Heart right ventricle (tissue), 16 donors: ENCODE results near the gene ACP1. TPM values are rescaled to one million over a fixed set of nuclear protein-coding genes. Genes with fewer than 3 reads are reported as not detected.

Source experiments
- ATAC-seq, 8 donors: fragments of 200-7000 bp; cut with Tn5 transposase; one replicate each; pipeline ENCODE4 v1.9.1; 2020; ENCODE audit warnings: mild to moderate bottlenecking in 8 of 8, moderate library complexity in 8 of 8, moderate number of reproducible peaks in 1 of 8
- DNase-seq, 2 donors: peaks; one replicate each; pipeline ENCODE4 v3.0.0-alpha.2; 2020
- H3K27ac ChIP-seq, 10 donors: fragments of 200-600 bp; sonication (generic) in 2 of 10; one replicate each; pipeline versions ENCODE4 v1.5.0 to v1.8.0; 2020 to 2022; ENCODE audit warnings: mild to moderate bottlenecking in 3 of 10
- H3K27me3 ChIP-seq, 7 donors: fragments of 200-600 bp; one replicate each; pipeline ENCODE4 v1.8.0; 2021 to 2022; ENCODE audit warnings: mild to moderate bottlenecking in 2 of 7
- H3K36me3 ChIP-seq, 9 donors: fragments of 200-600 bp; sonication (generic) in 1 of 9; one replicate each; pipeline versions ENCODE4 v1.5.0 to v1.8.0; 2020 to 2022; ENCODE audit warnings: mild to moderate bottlenecking in 2 of 9
- H3K4me1 ChIP-seq, 9 donors: fragments of 200-600 bp; sonication (generic) in 1 of 9; one replicate each; pipeline versions ENCODE4 v1.5.0 to v1.8.0; 2020 to 2022; ENCODE audit warnings: mild to moderate bottlenecking in 4 of 9
- H3K4me3 ChIP-seq, 10 donors: fragments of 200-600 bp; sonication (generic) in 2 of 10; one replicate each; pipeline versions ENCODE4 v1.5.0 to v1.8.0; 2020 to 2022; ENCODE audit warnings: mild to moderate bottlenecking in 7 of 10, moderate library complexity in 2 of 10
- H3K9me3 ChIP-seq, 11 donors: fragments of 200-600 bp in 10 of 11; sonication (generic) in 2 of 11; one replicate each; pipeline versions ENCODE4 v1.5.0 to v1.8.0; 2013 to 2022; ENCODE audit warnings: mild to moderate bottlenecking in 2 of 11, control low read depth in 1 of 11, moderate library complexity in 1 of 11
- CTCF ChIP-seq, 9 donors: fragments of 200-600 bp; sonication (generic) in 2 of 9; IDR thresholded peaks; one replicate each; pipeline versions ENCODE4 v1.5.0 to v1.8.0; 2021 to 2022; ENCODE audit warnings: antibody characterized with exemption in 9 of 9, mild to moderate bottlenecking in 5 of 9, moderate library complexity in 1 of 9
- WGBS, 2 donors: extraction: QIAGEN DNeasy Blood & Tissue Kit; methylation state at CpG; one replicate each; pipeline ENCODE4 v1.1.7; 2013; ENCODE audit warnings: inconsistent platforms in 1 of 2; 5-methylcytosine and 5-hydroxymethylcytosine counted together
- intact Hi-C, 10 donors: fragments of 100-400 bp; cut with DNase I; formaldehyde crosslinking; loops; one replicate each; pipeline versions ENCODE4 v1.11.1 to v1.14.2; 2022
- polyA plus RNA-seq, 2 donors: library from polyadenylated mRNA; stranded (reverse); fragments of 200-250 nt; gene quantifications; one replicate each; pipeline ENCODE4 v1.2.3, GENCODE V29; 2013
- total RNA-seq, 10 donors: library from RNA; stranded (reverse); fragmentation: NEBNext Ultra II Directional in 3 of 10; extraction: Animal tissue kit (Norgen Biotek cat#: 25700) in 3 of 10; gene quantifications; one replicate each; pipeline versions ENCODE4 v1.2.1 to v1.2.4, GENCODE V29; 2021 to 2023
- donor health status: Arrhythmogenic right ventricular cardiomyopathy.
- donor health status: ischemic (EF 13 %, LVEDD 7.1; RV severe dilation, severe dysfunction).
- donor health status: healthy with polysubstance abuse.
- donor health status: DM: no; HTN: yes; CAD: no.
- donor health status: DM: no; HTN: no; CAD: no.
- donor health status: ischemic (EF 25% LVEDD 6.9; RV normal size, moderate dysfunction).
- donor health status: ischemic (EF 25% LVEDD 5.7; RV mildly dilated, moderate dysfunction).
- donor health status: healthy.
- donor health status: DM: yes; HTN: yes; CAD: no.
- donor health status: Ischemic cardiomyopathy.
- donor health status: ischemic (EF 35%, LVEDD 5.7; RV mildly dilated, moderate dysfunction).
- donor health status: nonischemic (EF 11% LVEDD 7.7; RV severe dilation, severe dysfunction).
- donor health status: DM: yes; HTN: yes; CAD: no.
- donor health status: PGD.
- donor health status: ischemic (EF 29% LVEDD 5.4; RV normal size, mild dysfunction).
- donor health status: nonischemic (EF 23%, LVEDD 6.1; RV moderate dilation, normal function).

The ACP1 gene
- total and polyA plus RNA-seq, 12 donors, result 38.3 to 87.7 (median 65.2) TPM

GRCh38 chr2:287911-288757 lies 23.4 kb downstream of the ACP1 start, which contains the start of gene ALKAL2:
Gene ALKAL2, minus strand, starts transcription at chr2:288091. Its CDS starts 256 bp downstream, at chr2:287835.
- WGBS, 2 donors, result 1% methylated on average over 108 to 126 of the region's 128 CpGs
- Histone ChIP-seq H3K4me1 (peaks cover 5 to 52% (median 28%) of the 10 kb centered on the region in 9 donors), H3K36me3 (peaks cover 0 to 4% (median 0%) of the 10 kb centered on the region in 9 donors), H3K27me3 (peaks cover 0 to 68% (median 45%) of the 10 kb centered on the region in 7 donors), H3K9me3 (no peaks in the 10 kb centered on the region), H3K27ac (no peak within 1 kb of the TSS), H3K4me3 (peak within 1 kb of the TSS; percentile 16 to 61 (median 49))
- intact Hi-C loops, result loop anchor here in 1 of 10 donors (5.0 kb wide), 1 partner anchor 41 kb away; no protein-coding TSS in a partner anchor
- TF ChIP-seq CTCF (IDR thresholded peaks at IDR 0.05), result no peak
- no peak for DNase-seq
- peak in 1 of 8 donors; percentile 23 for ATAC-seq

- 3% methylated on average over 28 to 41 of the region's 42 CpGs for WGBS, 2 donors
- Histone ChIP-seq H3K36me3 (no peaks in the 10 kb centered on the region), H3K27me3 (peaks cover 0 to 68% (median 45%) of the 10 kb centered on the region in 7 donors), H3K4me3 (peak overlapping the region; percentile 28 to 61 (median 54)), H3K27ac (no peak overlapping the region), H3K9me3 (no peaks in the 10 kb centered on the region), H3K4me1 (peaks cover 5 to 52% (median 28%) of the 10 kb centered on the region in 9 donors)
- no peak for ATAC-seq
- no peak for DNase-seq
- intact Hi-C loops, result loop anchor here in 1 of 10 donors (5.0 kb wide), 1 partner anchor 42 kb away; no protein-coding TSS in a partner anchor
- no peak for TF ChIP-seq CTCF (IDR thresholded peaks at IDR 0.05)
Measured at GRCh38 chr2:288758-289361, 24.1 kb downstream of the ACP1 start.

GRCh38 chr2:289362-290089 lies 24.8 kb downstream of the ACP1 start:
- Histone ChIP-seq H3K9me3 (no peaks in the 10 kb centered on the region), H3K27me3 (peaks cover 0 to 68% (median 47%) of the 10 kb centered on the region in 7 donors), H3K27ac (no peak overlapping the region), H3K4me1 (peaks cover 5 to 50% (median 28%) of the 10 kb centered on the region in 9 donors), H3K36me3 (no peaks in the 10 kb centered on the region), H3K4me3 (peak overlapping the region; percentile 28 to 59 (median 54))
- DNase-seq (no peak), ATAC-seq (peak; percentile 12 to 70 (median 43))
- TF ChIP-seq CTCF (IDR thresholded peaks at IDR 0.05), result no peak
- intact Hi-C loops, result loop anchor here in 6 of 10 donors (1.0 to 10.0 kb wide), 6 partner anchors 42 to 119 kb away; no protein-coding TSS in a partner anchor
- WGBS, 2 donors, result 0 to 1% methylated on average over 58 to 60 of the region's 60 CpGs
